ENCODE data around the gene FRMPD1. TPM values are rescaled to one million over a fixed set of nuclear protein-coding genes. Genes with fewer than 3 reads are reported as not detected.

Gene FRMPD1
- polyA plus RNA-seq, 2 of the 4 experiments (the other 2 are of a cell fraction) = 0.01 TPM; not detected in 1

- ChIA-PET CTCF (no interaction called here), POLR2A (interaction anchor here (0.6 kb wide), 1 partner anchor 19 kb away, joined by 3 read pairs; no protein-coding TSS in a partner anchor)
- DNase-seq (ENCODE audit: low read depth in 1 of 2, low spot score in 1 of 2) (no peak), ATAC-seq (no peak), FAIRE-seq (peak; percentile 23)
- TF ChIP-seq NFE2L2 (conservative IDR thresholded peaks at IDR 0.05; ENCODE audit: low read length) (no peak), ZSCAN20 (CRISPR knock-in tag; IDR thresholded peaks at IDR 0.05) (no peak), KDM1A (IDR thresholded peaks at IDR 0.05; ENCODE audit: low read depth) (no peak), EHF (CRISPR knock-in tag; IDR thresholded peaks at IDR 0.05) (no peak)
- H3K4me2 ChIP-seq = no peak overlapping the region
- no peaks in the 10 kb centered on the region for H3K9me3 ChIP-seq
- 49% methylated on average over 6 of the region's 6 CpGs for WGBS (ENCODE audit: missing lambda C conversion rate)
- H3K4me1 ChIP-seq = no peaks in the 10 kb centered on the region
- no peak overlapping the region for H3K4me3 ChIP-seq
- no peak overlapping the region for H3K27ac ChIP-seq
Observed at GRCh38 chr9:37611014-37611413, 39.7 kb upstream of the FRMPD1 start.

GRCh38 chr9:37611961-37612360 is 38.8 kb upstream of the FRMPD1 start:
- TF ChIP-seq NPAS2 (CRISPR knock-in tag; IDR thresholded peaks at IDR 0.05; ENCODE audit: borderline replicate concordance) (no peak), BCL3 (IDR thresholded peaks at IDR 0.05) (no peak), RAD21 (conservative IDR thresholded peaks at IDR 0.05 in 1 of 2, IDR thresholded peaks at IDR 0.05 in 1 of 2) (no peak), PBX3 (IDR thresholded peaks at IDR 0.05) (no peak), E2F6 (IDR thresholded peaks at IDR 0.05; ENCODE audit: borderline replicate concordance, low read depth) (no peak), KDM5A (IDR thresholded peaks at IDR 0.05) (no peak), KDM1A (IDR thresholded peaks at IDR 0.05; ENCODE audit: low read depth) (no peak), MAX (IDR thresholded peaks at IDR 0.05) (no peak), HEYL (CRISPR knock-in tag; IDR thresholded peaks at IDR 0.05) (no peak), JUN (IDR thresholded peaks at IDR 0.05) (no peak), RNF2 (IDR thresholded peaks at IDR 0.05; ENCODE audit: borderline replicate concordance, low read depth) (no peak), ZSCAN20 (CRISPR knock-in tag; IDR thresholded peaks at IDR 0.05) (no peak), RFX5 (IDR thresholded peaks at IDR 0.05) (no peak), TFCP2L1 (CRISPR knock-in tag; IDR thresholded peaks at IDR 0.05) (no peak), BHLHE40 (IDR thresholded peaks at IDR 0.05; ENCODE audit: low read depth, low read length) (no peak)
- CTCF ChIA-PET = interaction anchor here (3.3 kb wide), 1 partner anchor 18 kb away, joined by 11 read pairs; no protein-coding TSS in a partner anchor
- Histone ChIP-seq H3K4me2 (no peak overlapping the region), H3K4me1 (no peaks in the 10 kb centered on the region), H3K4me3 (no peak overlapping the region), H3K9me3 (no peaks in the 10 kb centered on the region), H3K27ac (no peak overlapping the region)
- whole genome bisulfite sequencing (ENCODE audit: missing lambda C conversion rate) = 78% methylated on average over 1 of the region's 1 CpG
- no peak for FAIRE-seq
- no peak for ATAC-seq
- no peak for DNase-seq (ENCODE audit: low read depth in 1 of 2, low spot score in 1 of 2)
- POLR2A ChIA-PET = no interaction called here

- ATAC-seq = no peak
- H3K9me3 ChIP-seq = no peaks in the 10 kb centered on the region
- no peak overlapping the region for H3K27ac ChIP-seq
- no peak overlapping the region for H3K4me2 ChIP-seq
- no peak for DNase-seq (ENCODE audit: low read depth in 1 of 2, low spot score in 1 of 2)
- H3K4me1 ChIP-seq = no peaks in the 10 kb centered on the region
- FAIRE-seq = no peak
- POLR2A ChIA-PET = no interaction called here
- CTCF ChIA-PET = no interaction called here
- TF ChIP-seq ZFP36 (IDR thresholded peaks at IDR 0.05; ENCODE audit: borderline replicate concordance, partially characterized antibody) (no peak), SREBF2 (IDR thresholded peaks at IDR 0.05) (no peak)
- no peak overlapping the region for H3K4me3 ChIP-seq
- WGBS (ENCODE audit: missing lambda C conversion rate) = 68% methylated on average over 2 of the region's 2 CpGs
Observed at GRCh38 chr9:37617161-37617560, 33.6 kb upstream of the FRMPD1 start.
